Neural cell (in vitro differentiated cells): ENCODE results near the gene KLF5. TPM values are rescaled to one million over a fixed set of nuclear protein-coding genes. Genes with fewer than 3 reads are reported as not detected.

ENCODE experiments used
- H2AFZ ChIP-seq: fragments of 200-600, 300-800 bp; sonication (generic), shearing (Covaris generic); 2 replicates; pipeline ENCODE4 v1.6.0; 2014; ENCODE audit warnings: low read depth, mild to moderate bottlenecking, antibody characterized with exemption, low read length, moderate library complexity
- H3F3A ChIP-seq: fragments of 200-600 bp; shearing (Covaris generic); 2 replicates; pipeline ENCODE4 v1.6.1; 2016; ENCODE audit warnings: mild to moderate bottlenecking, moderate library complexity, mixed read lengths, antibody characterized with exemption, low read length; ENCODE audit not compliant: insufficient read depth, poor library complexity, severe bottlenecking
- H3K27ac ChIP-seq: fragments of 200-600, 300-800 bp; sonication (generic), shearing (Covaris generic); 2 replicates; pipeline ENCODE4 v1.5.1; 2014; ENCODE audit warnings: mild to moderate bottlenecking, low read length, moderate library complexity
- H3K27me3 ChIP-seq: fragments of 300-800, 200-600 bp; sonication (generic), shearing (Covaris generic); 2 replicates; pipeline ENCODE4 v1.6.0; 2014; ENCODE audit warnings: mild to moderate bottlenecking, low read depth, low read length, moderate library complexity; ENCODE audit not compliant: insufficient read depth
- H3K36me3 ChIP-seq: fragments of 300-800, 200-600 bp; sonication (generic), shearing (Covaris generic); 2 replicates; pipeline ENCODE4 v1.5.1; 2014; ENCODE audit warnings: mild to moderate bottlenecking, antibody characterized with exemption, low read length, moderate library complexity; ENCODE audit not compliant: insufficient read depth
- H3K4me2 ChIP-seq: fragments of 300-800, 200-600 bp; sonication (generic), shearing (Covaris generic); 2 replicates; pipeline ENCODE4 v1.6.0; 2014; ENCODE audit warnings: mild to moderate bottlenecking, low read length
- H3K4me3 ChIP-seq: fragments of 300-800, 200-600 bp; sonication (generic), shearing (Covaris generic); 2 replicates; pipeline ENCODE4 v1.5.1; 2014; ENCODE audit warnings: mild to moderate bottlenecking, low read length, moderate library complexity
- H3K79me2 ChIP-seq: fragments of 200-600 bp; shearing (Covaris generic); replicated peaks from 2 replicates; pipeline ENCODE4 v1.6.0; 2014; ENCODE audit warnings: mild to moderate bottlenecking, low read length, moderate library complexity; ENCODE audit not compliant: insufficient read depth
- H3K9ac ChIP-seq: fragments of 300-800, 200-600 bp; sonication (generic), shearing (Covaris generic); 2 replicates; pipeline ENCODE4 v1.6.1; 2016; ENCODE audit warnings: mild to moderate bottlenecking, low read length, mixed read lengths
- H3K9me2 ChIP-seq: fragments of 200-600 bp; shearing (Covaris generic); 2 replicates; pipeline ENCODE4 v1.6.1; 2016; ENCODE audit warnings: mild to moderate bottlenecking, low read length, mixed read lengths; ENCODE audit not compliant: insufficient read depth
- H3K9me3 ChIP-seq: fragments of 200-600, 300-800 bp; sonication (generic), shearing (Covaris generic); 2 replicates; pipeline ENCODE4 v1.6.1; 2016; ENCODE audit warnings: mild to moderate bottlenecking, mixed run types, low read length, moderate library complexity, mixed read lengths
- H4K20me1 ChIP-seq: fragments of 200-600 bp; shearing (Covaris generic); 2 replicates; pipeline ENCODE4 v1.6.1; 2016; ENCODE audit warnings: mild to moderate bottlenecking, mixed run types; ENCODE audit not compliant: insufficient read depth
- CTCF ChIP-seq: fragments of 450-650 bp; IDR thresholded peaks from 2 replicates; pipeline ENCODE4 v1.5.1; 2014; ENCODE audit warnings: antibody characterized with exemption, mild to moderate bottlenecking, moderate library complexity; ENCODE audit not compliant: poor library complexity, severe bottlenecking
- EP300 ChIP-seq: fragments of 450-650 bp; conservative IDR thresholded peaks from 2 replicates; pipeline ENCODE4 v1.6.1; 2014; ENCODE audit warnings: antibody characterized with exemption, mild to moderate bottlenecking, moderate library complexity; ENCODE audit not compliant: poor library complexity, severe bottlenecking
- EZH2 ChIP-seq: fragments of 200-600, 300-800 bp; shearing (Covaris generic), sonication (generic); IDR thresholded peaks from 2 replicates; pipeline ENCODE4 v1.6.1; 2014; ENCODE audit warnings: antibody characterized with exemption, low read length, borderline replicate concordance, mild to moderate bottlenecking; ENCODE audit not compliant: insufficient read depth, poor library complexity, severe bottlenecking
- MXI1 ChIP-seq: fragments of 450-650 bp; conservative IDR thresholded peaks from 2 replicates; pipeline ENCODE4 v1.6.1; 2014; ENCODE audit warnings: antibody characterized with exemption, mild to moderate bottlenecking; ENCODE audit not compliant: poor library complexity, severe bottlenecking
- POLR2AphosphoS5 ChIP-seq: IDR thresholded peaks from 2 replicates; pipeline ENCODE4 v1.6.1; 2012
- RAD21 ChIP-seq: fragments of 450-650 bp; conservative IDR thresholded peaks from 2 replicates; pipeline ENCODE4 v1.6.1; 2014; ENCODE audit warnings: antibody characterized with exemption, mild to moderate bottlenecking, moderate library complexity
- REST ChIP-seq: IDR thresholded peaks from 2 replicates; pipeline ENCODE4 v1.6.1; 2012; ENCODE audit warnings: borderline replicate concordance
- SMC3 ChIP-seq: fragments of 450-650 bp; conservative IDR thresholded peaks from 2 replicates; pipeline ENCODE4 v1.6.1; 2014; ENCODE audit warnings: antibody characterized with exemption, mild to moderate bottlenecking, moderate library complexity; ENCODE audit not compliant: poor library complexity
- TAF1 ChIP-seq: IDR thresholded peaks from 2 replicates; pipeline ENCODE4 v1.6.1; 2012; ENCODE audit warnings: low read depth
- polyA plus RNA-seq: library from polyadenylated mRNA; depleted of rRNA; stranded (reverse); fragments of >200 nt; gene quantifications from 2 replicates; pipeline ENCODE4 v1.2.3, GENCODE V29; 2014

Gene KLF5
- polyA plus RNA-seq, 1 donor from 2014 or later = 0.26 TPM

GRCh38 chr13:73025217-73026012 lies 33.4 kb upstream of the KLF5 start:
- Histone ChIP-seq H3K27ac (no peak overlapping the region), H3K36me3 (no peaks in the 10 kb centered on the region), H3K9me2 (no peaks in the 10 kb centered on the region), H3K27me3 (no peaks in the 10 kb centered on the region), H3K9me3 (no peaks in the 10 kb centered on the region), H3K9ac (no peak overlapping the region), H3F3A (no peaks in the 10 kb centered on the region), H3K79me2 (no peaks in the 10 kb centered on the region), H3K4me2 (no peak overlapping the region), H2AFZ (no peak overlapping the region), H4K20me1 (no peaks in the 10 kb centered on the region), H3K4me3 (no peak overlapping the region)
- no peak for TF ChIP-seq TAF1
- no peak for TF ChIP-seq EZH2
- no peak for TF ChIP-seq REST
- no peak for TF ChIP-seq EP300
- TF ChIP-seq MXI1 = no peak
- TF ChIP-seq POLR2AphosphoS5 = no peak
- no peak for TF ChIP-seq SMC3
- no peak for TF ChIP-seq RAD21

GRCh38 chr13:73034901-73035300 lies 23.9 kb upstream of the KLF5 start:
- no peaks in the 10 kb centered on the region for H3K9me3 ChIP-seq

More at GRCh38 chr13:73034901-73035300, 23.9 kb upstream of the KLF5 start:
- TF ChIP-seq CTCF (no peak), POLR2AphosphoS5 (no peak), EP300 (no peak), REST (no peak), SMC3 (no peak), MXI1 (no peak), RAD21 (no peak), EZH2 (no peak), TAF1 (no peak)
- no peaks in the 10 kb centered on the region for H3K79me2 ChIP-seq
- no peaks in the 10 kb centered on the region for H3K27me3 ChIP-seq
- H3K27ac ChIP-seq = no peak overlapping the region
- no peak overlapping the region for H3K4me2 ChIP-seq
- H4K20me1 ChIP-seq = no peaks in the 10 kb centered on the region
- H3K4me3 ChIP-seq = no peak overlapping the region
- no peaks in the 10 kb centered on the region for H3K36me3 ChIP-seq
- H3F3A ChIP-seq = no peaks in the 10 kb centered on the region
- no peaks in the 10 kb centered on the region for H3K9me2 ChIP-seq
- H3K9ac ChIP-seq = no peak overlapping the region
- H2AFZ ChIP-seq = no peak overlapping the region
